ENCODE measurements around the gene RBM12. TPM values are rescaled to one million over a fixed set of nuclear protein-coding genes. Genes with fewer than 3 reads are reported as not detected.

Gene RBM12
- total and polyA plus RNA-seq, 2 experiments from 2014 or later, result 18.5 to 36.0 TPM

DNA sequence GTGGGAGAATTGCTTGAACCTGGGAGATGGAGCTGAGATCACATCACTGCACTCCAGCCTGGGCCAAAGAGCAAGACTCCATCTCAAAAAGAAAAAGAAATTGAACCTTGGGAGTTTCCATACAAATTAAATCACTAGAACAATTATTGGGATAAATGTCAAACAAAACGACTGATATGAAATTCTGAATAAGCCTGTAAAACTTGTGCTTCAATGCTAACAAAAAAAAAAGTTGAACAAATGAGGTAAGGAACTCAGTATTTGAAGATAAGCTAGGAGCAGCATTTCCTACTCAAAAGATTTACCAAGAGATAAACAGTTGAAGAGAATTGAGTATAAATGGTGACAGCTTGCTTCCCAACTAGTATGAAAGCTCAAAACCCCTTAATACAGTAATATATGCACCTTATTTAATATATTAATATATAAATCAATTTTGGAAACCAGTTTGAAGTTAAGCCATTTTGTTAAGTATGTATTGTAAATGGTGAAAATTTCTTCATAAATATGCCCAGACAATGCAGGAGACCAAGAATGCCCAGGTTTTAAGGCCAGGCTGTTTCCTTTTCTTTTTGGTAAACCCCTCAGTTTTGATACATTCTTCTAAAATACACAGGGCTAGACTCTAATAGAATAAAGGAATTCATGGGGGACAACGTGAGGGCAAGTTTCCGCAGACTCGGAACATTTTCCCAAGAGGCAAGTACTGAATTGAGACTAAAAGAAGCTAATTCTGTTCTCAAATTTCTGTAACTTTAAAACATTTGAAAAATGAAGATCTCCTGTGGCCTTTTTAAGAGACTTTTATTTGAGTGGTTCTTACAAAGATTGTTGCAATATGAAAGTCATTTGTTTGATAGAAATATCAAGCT is 38.4 kb upstream of the RBM12 start:
- in situ Hi-C loops (cut with MboI), result no loop called here

DNA sequence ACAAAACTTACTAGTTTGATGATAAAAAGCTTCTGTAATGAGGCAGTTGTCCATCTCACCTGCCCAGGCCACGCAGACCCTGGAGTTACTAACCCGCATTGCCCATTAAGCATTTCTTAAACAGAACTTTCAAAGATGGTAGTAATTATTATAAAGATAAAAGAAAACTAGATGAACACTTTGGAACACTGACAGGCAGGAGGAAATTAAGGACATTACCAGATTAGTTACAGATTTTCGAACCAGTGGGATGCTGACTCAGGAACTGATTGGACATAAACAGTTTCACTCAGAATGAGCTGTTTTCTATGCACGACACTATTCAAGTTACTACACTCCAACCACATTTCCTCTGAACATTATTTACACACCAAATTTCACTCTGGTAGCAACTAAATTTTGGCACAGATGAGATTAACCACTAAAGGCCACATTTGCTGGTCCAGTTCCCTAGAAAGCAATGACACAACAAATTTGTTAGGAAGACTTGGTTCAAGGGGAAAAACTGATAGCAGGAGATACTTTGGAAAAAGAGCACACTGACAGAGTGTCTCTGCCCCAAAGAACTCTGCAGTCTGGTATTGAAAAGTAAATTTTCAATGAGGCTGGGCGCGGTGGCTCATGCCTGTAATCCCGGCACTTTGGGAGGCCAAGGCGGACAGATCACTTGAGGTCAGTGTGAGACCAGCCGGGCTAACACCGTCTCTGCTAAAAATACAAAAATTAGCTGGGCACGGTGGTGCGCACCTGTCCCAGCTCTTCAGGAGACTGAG is 37.5 kb upstream of the RBM12 start:
- peak; percentile 86 for DNase-seq
- H3K9me2 ChIP-seq (ENCODE audit: insufficient read depth), result no peaks in the 10 kb centered on the region
- TF ChIP-seq EZH2 (IDR thresholded peaks at IDR 0.05; ENCODE audit: insufficient read depth, poor library complexity, severe bottlenecking) (no peak), EZH2phosphoT487 (IDR thresholded peaks at IDR 0.05; ENCODE audit: insufficient read depth, low read depth) (no peak)
- peak overlapping the region; percentile 96 for H3K9ac ChIP-seq
- H3K36me3 ChIP-seq (ENCODE audit: low read depth), result peaks cover 52% of the 10 kb centered on the region
- H3K4me2 ChIP-seq (ENCODE audit: unreplicated experiment), result peak overlapping the region; percentile 0
- in situ Hi-C loops (cut with MboI), result no loop called here
- H3K79me2 ChIP-seq (ENCODE audit: insufficient read depth), result peaks cover 85% of the 10 kb centered on the region
- peak overlapping the region; percentile 91 for H3K27ac ChIP-seq
- no peaks in the 10 kb centered on the region; the same call in 1 of the 2 replicates for H4K20me1 ChIP-seq (ENCODE audit: insufficient read depth)
- H3K27me3 ChIP-seq (replicated peaks; ENCODE audit: insufficient read depth), result no peaks in the 10 kb centered on the region
- H2AFZ ChIP-seq, result no peak overlapping the region
- peaks cover 77% of the 10 kb centered on the region for H3F3A ChIP-seq (ENCODE audit: insufficient read depth)
- H3K9me3 ChIP-seq (ENCODE audit: low read depth), result no peaks in the 10 kb centered on the region
- WGBS, 2 experiments (ENCODE audit: low coverage in 1 of 2, low lambda C conversion rate in 2 of 2, missing lambda C conversion rate in 2 of 2), result 64 to 65% methylated on average over 12 of the region's 12 CpGs
- no peak overlapping the region for H3K4me3 ChIP-seq
- H3K4me1 ChIP-seq (ENCODE audit: insufficient read depth), result peaks cover 48% of the 10 kb centered on the region

More for the DNA sequence above, 38.4 kb upstream of the RBM12 start:
- Histone ChIP-seq H3K27me3 (replicated peaks; ENCODE audit: insufficient read depth) (no peaks in the 10 kb centered on the region), H3K4me2 (ENCODE audit: unreplicated experiment) (peak overlapping the region; percentile 0), H3K36me3 (ENCODE audit: low read depth) (peaks cover 60% of the 10 kb centered on the region), H3K27ac (peak overlapping the region; percentile 91), H3F3A (ENCODE audit: insufficient read depth) (peaks cover 85% of the 10 kb centered on the region), H3K4me3 (no peak overlapping the region), H3K9ac (peak overlapping the region; percentile 96), H4K20me1 (ENCODE audit: insufficient read depth) (no peaks in the 10 kb centered on the region; the same call in 1 of the 2 replicates), H3K9me3 (ENCODE audit: low read depth) (no peaks in the 10 kb centered on the region), H3K9me2 (ENCODE audit: insufficient read depth) (no peaks in the 10 kb centered on the region), H2AFZ (no peak overlapping the region), H3K79me2 (ENCODE audit: insufficient read depth) (peaks cover 84% of the 10 kb centered on the region), H3K4me1 (ENCODE audit: insufficient read depth) (peaks cover 46% of the 10 kb centered on the region)
- TF ChIP-seq EZH2 (IDR thresholded peaks at IDR 0.05; ENCODE audit: insufficient read depth, poor library complexity, severe bottlenecking) (no peak), EZH2phosphoT487 (IDR thresholded peaks at IDR 0.05; ENCODE audit: insufficient read depth, low read depth) (no peak)
- WGBS, 2 experiments (ENCODE audit: low coverage in 1 of 2, low lambda C conversion rate in 2 of 2, missing lambda C conversion rate in 2 of 2), result 66% methylated on average over 4 of the region's 4 CpGs
- DNase-seq, result no peak

DNA sequence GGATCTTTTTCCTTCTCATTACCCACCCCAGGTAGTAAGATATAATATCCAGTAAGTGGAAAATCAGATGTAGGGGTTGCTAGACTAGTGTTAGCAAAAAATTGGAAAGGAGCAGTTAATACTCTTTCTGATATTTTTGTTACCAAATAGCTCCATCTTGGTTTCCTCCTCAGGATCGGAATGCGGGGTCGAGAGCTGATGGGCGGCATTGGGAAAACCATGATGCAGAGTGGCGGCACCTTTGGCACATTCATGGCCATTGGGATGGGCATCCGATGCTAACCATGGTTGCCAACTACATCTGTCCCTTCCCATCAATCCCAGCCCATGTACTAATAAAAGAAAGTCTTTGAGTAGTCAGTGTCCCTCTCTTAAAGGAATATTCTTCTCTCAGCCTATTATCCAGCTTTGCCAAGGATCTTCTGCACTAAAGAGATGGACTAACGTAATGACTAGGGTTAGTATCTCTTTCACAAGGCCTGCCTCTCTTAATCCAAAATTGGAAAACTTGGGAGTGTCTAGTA is 36.0 kb upstream of the RBM12 start:
- in situ Hi-C loops (cut with MboI), result no loop called here
- H3K4me3 ChIP-seq, result peak overlapping the region; percentile 94
- peaks cover 39% of the 10 kb centered on the region for H3K36me3 ChIP-seq (ENCODE audit: low read depth)
- H3K27ac ChIP-seq, result peak overlapping the region; percentile 91
- H3K27me3 ChIP-seq (replicated peaks; ENCODE audit: insufficient read depth), result no peaks in the 10 kb centered on the region
- no peaks in the 10 kb centered on the region for H3K9me2 ChIP-seq (ENCODE audit: insufficient read depth)
- H2AFZ ChIP-seq, result no peak overlapping the region
- 74 to 77% methylated on average over 7 of the region's 7 CpGs for WGBS, 2 experiments (ENCODE audit: low coverage in 1 of 2, low lambda C conversion rate in 2 of 2, missing lambda C conversion rate in 2 of 2)
- peaks cover 63% of the 10 kb centered on the region for H3F3A ChIP-seq (ENCODE audit: insufficient read depth)
- H3K79me2 ChIP-seq (ENCODE audit: insufficient read depth), result peaks cover 80% of the 10 kb centered on the region
- H3K9ac ChIP-seq, result peak overlapping the region; percentile 96
- DNase-seq, result peak; percentile 45
- TF ChIP-seq EZH2phosphoT487 (IDR thresholded peaks at IDR 0.05; ENCODE audit: insufficient read depth, low read depth) (no peak), EZH2 (IDR thresholded peaks at IDR 0.05; ENCODE audit: insufficient read depth, poor library complexity, severe bottlenecking) (no peak)
- H3K4me2 ChIP-seq (ENCODE audit: unreplicated experiment), result peak overlapping the region; percentile 93
- H3K4me1 ChIP-seq (ENCODE audit: insufficient read depth), result peaks cover 48% of the 10 kb centered on the region
- no peaks in the 10 kb centered on the region for H3K9me3 ChIP-seq (ENCODE audit: low read depth)
- H4K20me1 ChIP-seq (ENCODE audit: insufficient read depth), result no peaks in the 10 kb centered on the region; the same call in 1 of the 2 replicates

DNA sequence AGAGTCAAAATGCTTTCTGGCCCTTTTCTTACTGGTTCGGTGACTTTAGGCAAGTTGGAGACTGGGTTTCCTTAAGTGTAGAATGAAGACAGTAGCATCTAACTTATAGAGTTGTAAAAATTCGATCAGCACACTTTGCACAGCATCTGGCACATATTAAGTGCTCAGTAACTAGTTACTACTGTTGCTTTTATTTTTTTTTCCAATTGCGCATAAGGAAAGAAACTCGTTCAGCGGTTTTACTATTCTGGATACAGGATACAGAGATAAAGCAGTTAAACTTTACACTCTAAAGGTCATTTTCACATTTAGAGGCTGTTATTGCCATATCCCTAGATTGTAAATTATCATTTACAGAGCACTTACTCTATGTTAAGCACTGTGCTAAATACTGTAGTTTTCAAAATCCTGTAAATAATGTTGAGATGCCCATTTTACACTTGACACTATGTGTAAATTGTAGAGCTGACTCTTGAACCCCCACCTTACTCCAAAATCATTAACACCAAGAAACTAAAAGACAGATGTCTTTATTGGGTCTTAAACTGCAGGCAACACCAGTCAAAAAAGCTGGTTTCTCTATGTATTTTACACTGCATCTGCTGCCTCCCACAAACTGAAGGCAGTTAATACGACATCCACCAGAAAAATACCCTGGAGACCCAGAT is 35.4 kb upstream of the RBM12 start:
- Histone ChIP-seq H3K27ac (peak overlapping the region; percentile 91), H3K4me1 (ENCODE audit: insufficient read depth) (peaks cover 48% of the 10 kb centered on the region), H3K9me2 (ENCODE audit: insufficient read depth) (no peaks in the 10 kb centered on the region), H4K20me1 (ENCODE audit: insufficient read depth) (no peaks in the 10 kb centered on the region; the same call in 1 of the 2 replicates), H3K9me3 (ENCODE audit: low read depth) (no peaks in the 10 kb centered on the region), H3K27me3 (replicated peaks; ENCODE audit: insufficient read depth) (no peaks in the 10 kb centered on the region), H3K4me3 (peak overlapping the region; percentile 94), H3F3A (ENCODE audit: insufficient read depth) (peaks cover 57% of the 10 kb centered on the region), H3K79me2 (ENCODE audit: insufficient read depth) (peaks cover 80% of the 10 kb centered on the region), H2AFZ (peak overlapping the region; percentile 84), H3K36me3 (ENCODE audit: low read depth) (peaks cover 33% of the 10 kb centered on the region), H3K4me2 (ENCODE audit: unreplicated experiment) (peak overlapping the region; percentile 93), H3K9ac (peak overlapping the region; percentile 96)
- WGBS, 2 experiments (ENCODE audit: low coverage in 1 of 2, low lambda C conversion rate in 2 of 2, missing lambda C conversion rate in 2 of 2), result 9 to 10% methylated on average over 6 of the region's 6 CpGs
- DNase-seq, result no peak
- in situ Hi-C loops (cut with MboI), result no loop called here
- TF ChIP-seq EZH2phosphoT487 (IDR thresholded peaks at IDR 0.05; ENCODE audit: insufficient read depth, low read depth) (no peak), EZH2 (IDR thresholded peaks at IDR 0.05; ENCODE audit: insufficient read depth, poor library complexity, severe bottlenecking) (no peak)
